A673 (cell line): Measurements from ENCODE around the gene CRACR2B. TPM values are rescaled to one million over a fixed set of nuclear protein-coding genes. Genes with fewer than 3 reads are reported as not detected.
A peak's percentile ranks its signal among the peaks of the same experiment; 100 is the strongest.

Experiments used
- BruUV-seq: library from RNA; stranded (reverse); fragments of 400-500 nt; replicated peaks from 2 replicates; lab custom pipeline; 2021; lab: Mats Ljungman, UMichigan
- CTCF ChIA-PET: fragments of 300-600 bp; sonication (Branson Sonifier 250); formaldehyde crosslinking; loops from one replicate; lab custom pipeline; 2022; ENCODE audit warnings: antibody characterized with exemption; lab: Charles Lee
- POLR2A ChIA-PET: fragments of 300-600 bp; sonication (Branson Sonifier 250); formaldehyde crosslinking; loops from one replicate; lab custom pipeline; 2022; ENCODE audit warnings: antibody characterized with exemption; ENCODE audit not compliant: low non-redundant PET; lab: Charles Lee
- DNase-seq: peaks from one replicate; pipeline ENCODE4 v3.0.0-alpha.2; 2015; ENCODE audit warnings: low spot score
- H3K27ac ChIP-seq: fragments of 200-600 bp; sonication (generic); 2 replicates; pipeline ENCODE4 v1.5.1; 2016; ENCODE audit warnings: mixed run types, low read depth, mild to moderate bottlenecking, mixed read lengths, antibody characterized with exemption, low read length; ENCODE audit not compliant: poor library complexity, severe bottlenecking
- H3K27me3 ChIP-seq: fragments of 200-600 bp; sonication (generic); replicated peaks from 2 replicates; pipeline ENCODE4 v1.6.1; 2017; ENCODE audit warnings: mixed run types, low read depth, mild to moderate bottlenecking, mixed read lengths, antibody characterized with exemption, low read length; ENCODE audit not compliant: insufficient read depth, poor library complexity
- H3K36me3 ChIP-seq: fragments of 200-600 bp; sonication (generic); 2 replicates; pipeline ENCODE4 v1.6.1; 2016; ENCODE audit warnings: mixed run types, mild to moderate bottlenecking, mixed read lengths, antibody characterized with exemption, low read length; ENCODE audit not compliant: insufficient read depth, poor library complexity, severe bottlenecking
- H3K4me1 ChIP-seq: fragments of 200-600 bp; sonication (generic); 2 replicates; pipeline ENCODE4 v1.6.1; 2017; ENCODE audit warnings: mixed run types, mild to moderate bottlenecking, mixed read lengths, antibody characterized with exemption, low read length; ENCODE audit not compliant: insufficient read depth, poor library complexity, severe bottlenecking
- H3K4me3 ChIP-seq: fragments of 200-600 bp; sonication (generic); 2 replicates; pipeline ENCODE4 v1.5.1; 2016; ENCODE audit warnings: low read depth, mixed run types, mild to moderate bottlenecking, mixed read lengths, low read length; ENCODE audit not compliant: poor library complexity, severe bottlenecking
- H3K9me3 ChIP-seq: fragments of 200-600 bp; sonication (generic); 2 replicates; pipeline ENCODE4 v1.6.1; 2016; ENCODE audit warnings: mixed run types, low read depth, mild to moderate bottlenecking, mixed read lengths, antibody characterized with exemption, low read length; ENCODE audit not compliant: poor library complexity, severe bottlenecking
- CTCF ChIP-seq: fragments of 300-800, 200-600 bp; sonication (generic); conservative IDR thresholded peaks from 2 replicates; pipeline ENCODE4 v1.5.1; 2017; ENCODE audit warnings: low read depth, mild to moderate bottlenecking, antibody characterized with exemption, low read length, moderate library complexity, mixed read lengths
- EZH2 ChIP-seq: fragments of 200-600 bp; sonication (generic); IDR thresholded peaks from 2 replicates; pipeline ENCODE4 v1.6.1; 2017; ENCODE audit warnings: borderline replicate concordance, low read depth, mild to moderate bottlenecking, mixed read lengths, antibody characterized with exemption, low read length; ENCODE audit not compliant: poor library complexity, severe bottlenecking
- intact Hi-C: fragments of 100-400 bp; cut with micrococcal nuclease; formaldehyde crosslinking; loops from one replicate; pipeline ENCODE4 v1.10.0; 2022; ENCODE audit not compliant: unreplicated experiment
- total RNA-seq: library from RNA; stranded (reverse); gene quantifications from 2 replicates; pipeline ENCODE4 v1.2.3, GENCODE V29; 2021

The CRACR2B gene
- total RNA-seq, 1 experiment from 2014 or later = 1.1 TPM

- no peak for DNase-seq
- H3K4me3 ChIP-seq = peak overlapping the region; percentile 75
- H3K4me1 ChIP-seq = peaks cover 7% of the 10 kb centered on the region
- H3K27ac ChIP-seq = peak overlapping the region; percentile 89
- H3K27me3 ChIP-seq = no peaks in the 10 kb centered on the region
- intact Hi-C loops = no loop called here
- H3K36me3 ChIP-seq = peaks cover 16% of the 10 kb centered on the region
- no TSS peak for BruUV-seq
- ChIA-PET POLR2A (no interaction called here), CTCF (interaction anchor here (0.6 to 0.7 kb wide), 2 partner anchors 13 to 16 kb away, joined by 3 read pairs; no protein-coding TSS in a partner anchor)
- TF ChIP-seq CTCF (no peak), EZH2 (no peak)
- H3K9me3 ChIP-seq = no peaks in the 10 kb centered on the region
Observed at GRCh38 chr11:796565-797295, 31.0 kb upstream of the CRACR2B start.

GRCh38 chr11:797296-798092 lies 30.2 kb upstream of the CRACR2B start:
- H3K4me1 ChIP-seq = peaks cover 7% of the 10 kb centered on the region
- ChIA-PET POLR2A (no interaction called here), CTCF (interaction anchor here (0.7 kb wide), 1 partner anchor 14 kb away, joined by 3 read pairs; no protein-coding TSS in a partner anchor)
- H3K9me3 ChIP-seq = no peaks in the 10 kb centered on the region
- BruUV-seq = no TSS peak
- H3K4me3 ChIP-seq = peak overlapping the region; percentile 75
- DNase-seq = peak; percentile 93
- intact Hi-C loops = no loop called here
- peak overlapping the region; percentile 89 for H3K27ac ChIP-seq
- H3K27me3 ChIP-seq = no peaks in the 10 kb centered on the region
- peaks cover 16% of the 10 kb centered on the region for H3K36me3 ChIP-seq
- no peak for TF ChIP-seq EZH2
- no peak for TF ChIP-seq CTCF

GRCh38 chr11:798093-798713 lies 29.5 kb upstream of the CRACR2B start, which contains the start of gene SLC25A22:
Gene SLC25A22 (minus strand): TSS chr11:798281. CDS start chr11:795006, 3,275 bp downstream.
- Histone ChIP-seq H3K9me3 (no peaks in the 10 kb centered on the region), H3K27ac (peak within 1 kb of the TSS; percentile 89), H3K4me1 (peaks cover 7% of the 10 kb centered on the region), H3K4me3 (peak within 1 kb of the TSS; percentile 75), H3K36me3 (peaks cover 16% of the 10 kb centered on the region), H3K27me3 (no peaks in the 10 kb centered on the region)
- peak; percentile 89 for DNase-seq
- POLR2A ChIA-PET = no interaction called here
- BruUV-seq = no TSS peak
- CTCF ChIA-PET = no interaction called here
- intact Hi-C loops = no loop called here
- peak; percentile 63 for TF ChIP-seq CTCF
- no peak for TF ChIP-seq EZH2
